Muscle of back (tissue), 13 donors: Measurements from ENCODE around the gene BET1L. TPM values are rescaled to one million over a fixed set of nuclear protein-coding genes. Genes with fewer than 3 reads are reported as not detected.
A peak's percentile ranks its signal among the peaks of the same experiment; 100 is the strongest.
"Not testable (repeated sequence)": the region's sequence is repeated elsewhere in the genome, so short reads cannot be mapped to it uniquely, and the experiment has no call there.

Source experiments
- DNase-seq, 3 donors: peaks; one replicate each; pipeline versions ENCODE4 v3.0.0 to v3.0.0-alpha.2; 2013
- long read RNA-seq, 9 donors: transcript quantifications; one replicate each; lab custom pipeline, GENCODE V29; 2026
- polyA plus RNA-seq, 10 donors: library from polyadenylated mRNA; unstranded; fragments of 120-200 nt; gene quantifications; one replicate each; pipeline ENCODE4 v1.2.1, GENCODE V29; 2013; ENCODE audit not compliant: insufficient read length in 10 of 10

Gene BET1L
- 10 to 100 TPM; 27.5 to 42.2 (median 34.8) TPM for polyA plus RNA-seq
- long read RNA-seq, donor 1, transcript BET1L-203 (4 exons, 2,819 nt): major isoform, 6 of 9 reads
- long read RNA-seq, donor 1, partial matches to known transcripts: 0 of 9 reads
- long read RNA-seq, donor 1, other reads (novel, unspliced or antisense): 0 of 9 reads
- long read RNA-seq, donor 2, transcript BET1L-203 (4 exons, 2,819 nt): major isoform, 9 of 9 reads
- long read RNA-seq, donor 2, partial matches to known transcripts: 0 of 9 reads
- long read RNA-seq, donor 2, other reads (novel, unspliced or antisense): 0 of 9 reads
- long read RNA-seq, donor 3: 0 reads
- long read RNA-seq, donor 4, transcript BET1L-203 (4 exons, 2,819 nt): major isoform, 7 of 7 reads
- long read RNA-seq, donor 4, partial matches to known transcripts: 0 of 7 reads
- long read RNA-seq, donor 4, other reads (novel, unspliced or antisense): 0 of 7 reads
- long read RNA-seq, donor 5, transcript BET1L-203 (4 exons, 2,819 nt): major isoform, 16 of 17 reads
- long read RNA-seq, donor 5, partial matches to known transcripts: 0 of 17 reads
- long read RNA-seq, donor 5, other reads (novel, unspliced or antisense): 0 of 17 reads
- long read RNA-seq, donor 6, transcript BET1L-203 (4 exons, 2,819 nt): major isoform, 18 of 18 reads
- long read RNA-seq, donor 6, partial matches to known transcripts: 0 of 18 reads
- long read RNA-seq, donor 6, other reads (novel, unspliced or antisense): 0 of 18 reads
- long read RNA-seq, donor 7, transcript BET1L-203 (4 exons, 2,819 nt): major isoform, 11 of 14 reads
- long read RNA-seq, donor 7, partial matches to known transcripts: 0 of 14 reads
- long read RNA-seq, donor 7, other reads (novel, unspliced or antisense): 0 of 14 reads
- long read RNA-seq, donor 8, transcript BET1L-203 (4 exons, 2,819 nt): major isoform, 5 of 5 reads
- long read RNA-seq, donor 8, partial matches to known transcripts: 0 of 5 reads
- long read RNA-seq, donor 8, other reads (novel, unspliced or antisense): 0 of 5 reads
- long read RNA-seq, donor 9, partial matches to known transcripts: 0 of 3 reads
- long read RNA-seq, donor 9, other reads (novel, unspliced or antisense): 0 of 3 reads

GRCh38 chr11:207208-207862 lies at the start of gene BET1L, which contains the start of gene RIC8A:
Gene BET1L (minus strand): TSS chr11:207399. CDS start chr11:207321, 78 bp downstream.
Gene RIC8A (plus strand): TSS chr11:207708. CDS start chr11:208855, 1,147 bp downstream.
- DNase-seq: peak; percentile 96 to 98 (median 98)

- DNase-seq: no peak
Measured at GRCh38 chr11:255816-256215, 48.6 kb upstream of the BET1L start.

- no peak for DNase-seq
Measured at GRCh38 chr11:255176-255575, 48.0 kb upstream of the BET1L start.

GRCh38 chr11:253886-254270 lies 46.7 kb upstream of the BET1L start:
- DNase-seq: no peak

GRCh38 chr11:253160-253885 lies 46.1 kb upstream of the BET1L start:
- DNase-seq: no peak

- DNase-seq: no peak
Measured at GRCh38 chr11:252666-253065, 45.5 kb upstream of the BET1L start.

- no peak for DNase-seq
Measured at GRCh38 chr11:251550-251949, 44.4 kb upstream of the BET1L start.

- peak in 2 of 3 donors; percentile 27 to 51 for DNase-seq
Measured at GRCh38 chr11:250740-251299, 43.6 kb upstream of the BET1L start.

GRCh38 chr11:250274-250673 lies 43.1 kb upstream of the BET1L start:
- DNase-seq: no peak

- no peak for DNase-seq
Measured at GRCh38 chr11:249062-249461, 41.9 kb upstream of the BET1L start.

GRCh38 chr11:244376-244775 lies 37.2 kb upstream of the BET1L start:
- no peak for DNase-seq

GRCh38 chr11:241634-242033 lies 34.4 kb upstream of the BET1L start:
- no peak for DNase-seq

- DNase-seq: no peak
Measured at GRCh38 chr11:240315-240714, 33.1 kb upstream of the BET1L start.

GRCh38 chr11:238346-238745 lies 31.1 kb upstream of the BET1L start:
- not testable (repeated sequence) for DNase-seq

- DNase-seq: peak; percentile 82 to 97 (median 92)
Measured at GRCh38 chr11:236774-237767, 29.9 kb upstream of the BET1L start, which contains the start of gene PSMD13. Gene PSMD13 (plus strand): TSS chr11:236976. CDS start chr11:237050, 74 bp downstream.

GRCh38 chr11:235997-236773 lies 29.0 kb upstream of the BET1L start, which contains the start of gene SIRT3:
Gene SIRT3 (minus strand): TSS chr11:236342. CDS start chr11:236328, 14 bp downstream.
- DNase-seq: peak; percentile 79 to 87 (median 85)

GRCh38 chr11:235609-235996 lies 28.4 kb upstream of the BET1L start:
- no peak for DNase-seq

- no peak for DNase-seq
Measured at GRCh38 chr11:235180-235579, 28.0 kb upstream of the BET1L start.
